ENCODE data around the gene GRIK3.

The GRIK3 gene

GRCh38 chr1:36836196-36836883, 198.0 kb downstream of the GRIK3 start (continued):
- TF ChIP-seq PRDM2 (tag by site-specific recombination; IDR thresholded peaks at IDR 0.05; ENCODE audit: borderline replicate concordance) (no peak), ZBTB1 (tag by site-specific recombination; IDR thresholded peaks at IDR 0.05) (no peak), ZNF433 (tag by site-specific recombination; IDR thresholded peaks at IDR 0.05; ENCODE audit: low read depth) (no peak), ZNF404 (tag by site-specific recombination; IDR thresholded peaks at IDR 0.05) (no peak), ZBTB17 (tag by site-specific recombination; IDR thresholded peaks at IDR 0.05) (no peak), FEZF1 (tag by site-specific recombination; IDR thresholded peaks at IDR 0.05) (no peak), ZSCAN30 (tag by site-specific recombination; IDR thresholded peaks at IDR 0.05) (no peak), ZNF843 (tag by site-specific recombination; IDR thresholded peaks at IDR 0.05) (no peak), ZNF529 (tag by site-specific recombination; IDR thresholded peaks at IDR 0.05; ENCODE audit: insufficient replicate concordance) (no peak), ZNF24 (tag by site-specific recombination; IDR thresholded peaks at IDR 0.05) (no peak)

GRCh38 chr1:36835696-36836095, 198.6 kb downstream of the GRIK3 start:
- CTCF ChIA-PET: interaction anchor here (0.8 to 1.2 kb wide), 3 partner anchors 28 to 260 kb away, joined by 3 to 5 read pairs (median 3); no protein-coding TSS in a partner anchor
- Histone ChIP-seq H3K4me3 (ENCODE audit: low read depth, low read length) (no peak overlapping the region), H3K36me3 (ENCODE audit: control insufficient read depth in 2 of 2, insufficient read depth in 1 of 2, low read length in 2 of 2) (no peaks in the 10 kb centered on the region), H3K27ac (ENCODE audit: extremely low read depth, low read depth, low read length) (no peak overlapping the region), H3K4me1 (ENCODE audit: control insufficient read depth, insufficient read depth, low read length) (no peaks in the 10 kb centered on the region), H3K9me3 (ENCODE audit: control insufficient read depth, insufficient read depth, low read depth, low read length) (no peaks in the 10 kb centered on the region)
- no peak for TF ChIP-seq ZNF792 (tag by site-specific recombination; IDR thresholded peaks at IDR 0.05)
- no peak for TF ChIP-seq ZNF76 (tag by site-specific recombination; IDR thresholded peaks at IDR 0.05; ENCODE audit: borderline replicate concordance, low read depth)
- no peak for TF ChIP-seq ZNF529 (tag by site-specific recombination; IDR thresholded peaks at IDR 0.05; ENCODE audit: insufficient replicate concordance)
- POLR2A ChIA-PET: no interaction called here

- Histone ChIP-seq H3K9me3 (ENCODE audit: control insufficient read depth, insufficient read depth, low read depth, low read length) (no peaks in the 10 kb centered on the region), H3K4me1 (ENCODE audit: control insufficient read depth, insufficient read depth, low read length) (no peaks in the 10 kb centered on the region), H3K27ac (ENCODE audit: extremely low read depth, low read depth, low read length) (no peak overlapping the region), H3K36me3 (ENCODE audit: control insufficient read depth in 2 of 2, insufficient read depth in 1 of 2, low read length in 2 of 2) (no peaks in the 10 kb centered on the region), H3K4me3 (ENCODE audit: low read depth, low read length) (no peak overlapping the region)
- ChIA-PET CTCF (interaction anchor here (0.8 kb wide), 1 partner anchor 29 kb away, joined by 3 read pairs; no protein-coding TSS in a partner anchor), POLR2A (no interaction called here)
- TF ChIP-seq ZNF175 (tag by site-specific recombination; IDR thresholded peaks at IDR 0.05) (no peak), ZNF843 (tag by site-specific recombination; IDR thresholded peaks at IDR 0.05) (no peak), ZNF768 (tag by site-specific recombination; IDR thresholded peaks at IDR 0.05) (no peak), ZNF148 (tag by site-specific recombination; IDR thresholded peaks at IDR 0.05; ENCODE audit: borderline replicate concordance) (no peak), ZNF449 (tag by site-specific recombination; IDR thresholded peaks at IDR 0.05) (no peak), HIC1 (tag by site-specific recombination; IDR thresholded peaks at IDR 0.05) (no peak)
- TF ChIP-seq, protein P1, sequence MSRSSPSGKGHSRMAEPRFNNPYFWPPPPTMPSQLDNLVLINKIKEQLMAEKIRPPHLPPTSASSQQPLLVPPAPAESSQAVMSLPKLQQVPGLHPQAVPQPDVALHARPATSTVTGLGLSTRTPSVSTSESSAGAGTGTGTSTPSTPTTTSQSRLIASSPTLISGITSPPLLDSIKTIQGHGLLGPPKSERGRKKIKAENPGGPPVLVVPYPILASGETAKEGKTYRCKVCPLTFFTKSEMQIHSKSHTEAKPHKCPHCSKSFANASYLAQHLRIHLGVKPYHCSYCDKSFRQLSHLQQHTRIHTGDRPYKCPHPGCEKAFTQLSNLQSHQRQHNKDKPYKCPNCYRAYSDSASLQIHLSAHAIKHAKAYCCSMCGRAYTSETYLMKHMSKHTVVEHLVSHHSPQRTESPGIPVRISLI (tag by site-specific recombination; IDR thresholded peaks at IDR 0.05): no peak
These were observed 199.2 kb downstream of the GRIK3 start for GRCh38 chr1:36835017-36835695.
